HG02981 (cell line): ENCODE measurements around the gene SH3GLB2.

Source experiments
- ATAC-seq: cut with Tn5 transposase; IDR thresholded peaks from one replicate; pipeline ENCODE4 v1.9.1; 2021; ENCODE audit warnings: mild to moderate bottlenecking, moderate library complexity; ENCODE audit not compliant: unreplicated experiment

SH3GLB2 gene

DNA sequence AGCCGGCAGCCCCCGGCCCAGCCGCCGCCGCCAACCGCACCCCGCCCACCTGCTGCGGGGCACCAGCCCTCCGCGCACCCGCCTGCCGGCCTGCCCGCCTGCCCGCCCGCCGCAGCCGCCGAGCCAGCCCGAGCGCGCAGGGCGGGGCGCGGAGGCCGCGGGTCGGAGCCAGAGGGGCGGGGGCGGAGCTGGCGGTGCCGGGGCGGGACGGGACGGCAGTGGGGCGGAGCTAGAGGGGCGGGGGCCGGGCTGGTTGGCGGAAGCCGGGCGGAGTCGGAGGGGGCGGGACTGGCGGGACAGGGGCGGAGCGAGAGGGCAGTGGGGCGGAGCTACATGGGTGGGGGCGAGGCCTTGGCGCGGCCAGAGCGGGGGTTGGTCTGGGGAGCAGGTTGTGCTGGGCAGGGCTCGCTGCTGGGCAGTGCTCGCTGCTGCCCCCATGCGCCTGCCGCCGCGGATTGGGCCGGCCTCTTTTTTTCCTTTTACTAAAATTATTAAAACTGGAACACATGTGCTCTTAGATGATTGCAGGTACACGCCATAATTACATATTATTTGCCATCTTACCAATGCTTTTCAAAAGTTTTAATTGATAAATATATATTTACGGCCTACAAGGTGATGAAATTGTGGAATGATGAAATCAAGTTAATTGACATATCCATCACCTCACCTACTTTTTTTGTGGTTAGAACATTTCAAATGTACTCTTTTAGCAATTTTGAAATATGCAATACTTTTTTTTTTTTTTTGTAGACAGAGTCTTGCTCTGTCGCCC is at the start of gene SH3GLB2:
SH3GLB2 (minus strand) TSS at position 140 of the 775 bp plus-strand sequence. CDS start 177 bp downstream, outside the sequence.
- peak; percentile 74 for ATAC-seq

DNA sequence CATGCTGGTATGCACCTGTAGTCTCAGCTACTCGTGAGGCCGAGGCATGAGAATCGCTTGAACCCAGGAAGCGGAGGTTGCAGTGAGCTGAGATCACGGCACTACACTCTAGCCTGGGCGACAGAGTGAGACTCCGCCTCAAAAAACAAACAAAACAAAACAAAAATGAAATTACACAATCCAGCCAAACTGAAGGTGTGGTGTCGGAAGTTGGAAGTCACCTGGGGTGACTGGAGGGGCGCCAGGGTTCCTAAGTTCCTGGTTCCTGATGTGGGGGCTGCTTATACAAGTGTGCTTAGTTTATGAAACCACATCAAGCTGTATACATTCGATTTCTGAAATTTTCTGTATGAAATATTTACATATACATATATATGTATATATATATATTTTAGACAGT is 49.1 kb upstream of the SH3GLB2 start:
- ATAC-seq: no peak

DNA sequence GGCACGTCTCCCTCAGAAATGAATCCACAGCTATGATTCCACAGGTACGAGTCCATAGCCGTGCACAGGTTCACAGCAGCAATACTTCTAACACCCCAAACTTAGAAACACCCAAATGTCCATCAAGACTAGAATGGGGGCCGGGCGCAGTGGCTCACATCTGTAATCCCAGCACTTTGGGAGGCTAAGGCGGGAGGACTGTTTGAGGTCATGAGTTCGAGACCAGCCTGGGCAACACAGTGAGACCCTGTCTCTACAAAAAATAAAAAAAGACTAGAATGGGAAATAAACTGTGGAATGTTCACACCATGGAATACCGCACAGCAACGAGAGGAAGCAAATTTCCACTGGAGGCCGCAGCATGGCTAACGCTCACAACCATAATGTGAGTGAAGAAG is 48.5 kb upstream of the SH3GLB2 start:
- no peak for ATAC-seq

DNA sequence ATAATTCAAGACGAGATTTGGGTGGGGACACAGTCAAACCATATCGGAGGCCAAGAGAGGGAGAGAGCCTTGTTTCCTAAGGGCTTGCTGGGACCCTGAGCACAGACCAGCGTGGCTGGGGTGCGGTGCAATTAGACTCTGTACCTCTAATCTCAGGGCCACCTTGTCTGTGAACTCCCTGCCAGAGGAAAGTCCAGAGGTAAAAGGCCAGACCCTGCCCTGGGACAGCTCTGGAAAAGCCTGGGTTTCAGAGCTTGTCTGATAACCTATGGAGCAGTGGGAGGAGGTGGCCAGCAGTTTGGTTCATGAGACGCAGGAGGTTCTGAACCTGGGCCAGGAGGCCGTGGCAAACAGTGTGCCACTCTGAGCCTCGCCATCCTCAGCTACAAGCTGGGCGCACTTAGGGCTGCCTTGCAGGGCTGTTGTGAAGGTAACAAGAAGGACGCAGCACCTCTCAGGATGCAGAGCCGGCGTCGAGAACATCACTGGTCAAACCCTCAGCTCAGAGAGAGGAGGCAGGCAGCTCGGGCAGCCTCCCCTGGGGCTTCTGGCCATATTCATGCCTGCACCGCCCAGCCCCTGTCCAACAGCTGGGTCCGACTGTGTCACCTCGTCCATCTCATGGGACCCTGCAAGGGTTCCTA is 48.0 kb upstream of the SH3GLB2 start:
- no peak for ATAC-seq

DNA sequence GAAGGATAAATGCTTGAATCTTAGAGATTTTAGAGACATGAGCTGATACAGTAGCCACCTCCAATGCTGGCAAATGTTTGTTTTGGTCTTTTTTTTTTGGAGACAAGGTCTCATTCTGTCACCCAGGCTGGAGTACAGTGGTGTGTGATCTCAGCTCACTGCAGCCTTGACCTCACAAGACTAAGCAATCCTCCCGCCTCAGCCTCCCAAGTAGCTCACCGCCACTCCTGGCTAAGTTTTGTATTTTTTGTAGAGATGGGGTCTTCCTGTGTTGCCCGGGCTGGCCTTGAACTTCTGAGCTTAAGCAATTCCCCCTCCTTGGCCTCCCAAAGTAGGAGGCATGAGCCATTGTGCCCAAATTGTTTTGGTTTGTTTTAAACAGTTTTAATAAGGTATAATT is 46.0 kb upstream of the SH3GLB2 start:
- ATAC-seq: no peak

DNA sequence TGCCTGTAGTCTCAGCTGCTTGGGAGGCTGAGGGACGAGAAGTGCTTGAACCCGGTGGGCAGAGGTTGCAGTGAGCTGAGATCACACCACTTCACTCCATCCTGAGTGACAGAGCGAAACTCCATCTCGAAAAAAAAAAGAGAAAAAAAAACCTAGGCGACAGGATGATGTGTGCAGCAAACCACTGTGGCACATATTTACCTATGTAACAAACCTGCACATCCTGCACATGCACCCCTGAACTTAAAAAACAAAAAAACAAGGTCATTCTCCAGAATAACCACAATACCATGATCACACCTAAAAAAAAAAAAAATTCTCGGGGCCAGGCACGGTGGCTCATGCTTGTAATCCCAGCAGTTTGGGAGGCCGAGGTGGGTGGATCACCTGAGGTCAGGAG is 45.3 kb upstream of the SH3GLB2 start:
- ATAC-seq: no peak

DNA sequence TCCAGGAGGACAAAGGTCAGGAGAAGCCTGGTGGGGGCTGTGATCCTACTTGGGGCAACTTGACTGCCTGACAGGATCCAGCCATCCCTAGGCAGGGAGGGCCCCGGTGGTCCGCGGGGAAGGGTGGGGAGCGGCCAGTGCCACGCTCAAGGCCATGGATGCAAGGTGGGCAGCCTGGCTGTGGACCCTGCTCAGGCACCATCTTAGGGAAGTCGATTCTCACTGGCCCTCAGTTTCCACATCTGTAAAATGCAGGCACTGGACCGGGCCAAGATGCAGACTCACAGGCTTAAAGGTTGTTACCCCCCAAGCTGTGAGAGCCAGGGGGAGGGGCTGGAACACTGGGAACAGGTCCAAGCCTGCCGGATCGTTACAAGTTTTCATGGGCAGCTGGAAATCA is 44.0 kb upstream of the SH3GLB2 start:
- no peak for ATAC-seq

DNA sequence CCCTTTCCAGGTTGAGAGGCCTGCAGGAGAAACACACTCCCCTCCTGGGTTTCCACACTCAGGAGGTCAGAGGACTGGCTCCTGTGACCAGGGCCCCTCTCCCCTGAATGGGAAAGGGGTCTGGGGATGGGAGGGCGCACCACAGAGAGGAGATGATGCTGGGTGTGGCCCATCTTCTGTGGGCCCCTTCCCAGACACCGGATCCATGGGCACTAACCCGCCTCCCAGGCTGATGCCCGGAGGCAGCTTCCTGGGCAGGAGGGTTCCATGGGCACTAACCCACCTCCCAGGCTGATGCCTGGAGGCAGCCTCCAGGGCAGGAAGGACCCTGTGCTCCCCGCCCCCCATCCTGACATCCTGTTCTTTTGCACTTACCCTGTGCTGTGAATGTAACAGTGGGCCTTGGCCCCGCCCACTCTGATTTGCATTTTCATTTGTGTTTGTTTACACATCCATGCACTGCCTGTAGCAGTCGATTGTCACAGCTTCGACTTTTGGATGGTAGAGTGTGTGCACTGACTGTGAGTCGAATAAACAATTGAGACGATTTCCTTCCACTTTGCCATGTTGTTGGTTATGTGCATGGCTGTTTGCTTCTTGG is 43.5 kb upstream of the SH3GLB2 start:
- ATAC-seq: no peak

DNA sequence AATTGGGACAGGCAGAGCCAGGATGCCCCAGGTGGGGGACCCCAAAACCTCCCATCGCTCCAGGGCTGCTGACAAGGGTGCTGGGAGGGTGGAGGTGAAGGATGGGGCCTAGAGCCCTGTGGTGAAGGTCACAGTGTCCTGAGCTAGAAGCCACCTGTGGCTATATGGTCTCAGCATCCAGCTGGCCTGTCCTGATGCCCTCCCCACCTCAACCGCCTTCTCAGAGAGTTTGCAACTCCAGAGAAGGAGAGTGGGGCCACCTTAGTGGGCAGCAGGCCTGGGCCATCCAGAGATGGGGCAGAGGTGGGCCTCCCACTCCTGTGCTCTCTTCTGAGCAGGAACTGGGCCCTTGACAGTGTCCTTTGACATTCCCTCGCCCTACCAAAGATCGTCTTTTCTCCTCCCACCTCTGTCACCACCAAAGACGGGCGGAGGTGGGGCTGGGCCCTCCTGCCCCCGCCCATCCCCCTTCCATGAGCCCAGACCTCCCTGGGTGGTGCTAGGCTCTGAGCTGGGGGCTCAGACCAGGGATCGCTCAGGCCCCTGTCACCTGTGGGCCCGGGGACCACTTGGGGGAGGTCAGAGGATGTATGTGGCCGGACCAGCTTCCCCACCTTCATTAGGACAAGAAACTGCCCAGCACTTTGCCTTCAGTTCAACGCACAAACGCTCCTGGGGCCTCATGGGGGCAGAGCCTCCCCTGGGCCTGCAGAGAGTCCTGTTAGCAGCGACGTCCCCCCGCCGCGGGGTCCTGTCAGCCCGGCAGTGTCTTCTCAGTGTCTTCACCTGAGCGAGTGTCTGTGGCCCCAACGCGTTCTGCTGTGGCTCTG is 42.8 kb upstream of the SH3GLB2 start:
- no peak for ATAC-seq

DNA sequence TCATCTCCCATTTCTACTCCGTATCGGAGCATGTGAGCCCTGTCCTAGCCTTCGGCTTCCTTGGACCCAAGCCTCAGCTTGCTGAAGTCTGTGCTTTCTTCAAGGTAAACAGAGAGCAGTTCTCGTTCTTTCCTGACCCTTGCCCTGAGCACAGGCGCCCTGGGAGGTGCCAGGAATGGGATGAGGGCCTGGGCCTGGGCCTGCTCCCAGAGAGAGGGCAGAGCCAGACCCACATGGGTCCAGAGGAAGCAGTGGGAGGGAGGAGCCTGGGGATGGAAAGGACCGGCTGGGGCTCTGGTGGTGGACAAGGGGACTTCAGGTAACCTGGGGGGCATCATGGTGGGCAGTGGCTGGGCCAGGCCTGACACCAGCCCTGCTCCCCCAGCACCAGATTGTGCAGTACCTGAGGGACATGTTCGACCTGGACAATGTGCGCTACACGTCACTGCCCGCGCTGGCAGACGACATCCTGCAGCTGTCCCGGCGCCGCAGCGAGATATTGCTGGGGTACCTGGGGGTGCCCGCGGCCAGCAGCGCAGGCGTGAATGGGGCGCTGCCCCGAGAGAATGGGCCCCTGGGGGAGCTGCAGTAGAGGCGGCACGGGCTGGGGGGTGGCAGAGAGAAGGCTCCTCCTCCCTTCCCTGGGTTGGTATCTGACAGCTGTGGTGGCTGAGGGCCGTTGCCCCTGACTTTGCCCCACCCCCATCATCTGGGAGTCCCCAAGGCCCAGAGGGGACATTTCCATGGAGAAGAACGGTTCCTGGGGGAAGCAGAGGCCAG is 41.9 kb upstream of the SH3GLB2 start:
- no peak for ATAC-seq

DNA sequence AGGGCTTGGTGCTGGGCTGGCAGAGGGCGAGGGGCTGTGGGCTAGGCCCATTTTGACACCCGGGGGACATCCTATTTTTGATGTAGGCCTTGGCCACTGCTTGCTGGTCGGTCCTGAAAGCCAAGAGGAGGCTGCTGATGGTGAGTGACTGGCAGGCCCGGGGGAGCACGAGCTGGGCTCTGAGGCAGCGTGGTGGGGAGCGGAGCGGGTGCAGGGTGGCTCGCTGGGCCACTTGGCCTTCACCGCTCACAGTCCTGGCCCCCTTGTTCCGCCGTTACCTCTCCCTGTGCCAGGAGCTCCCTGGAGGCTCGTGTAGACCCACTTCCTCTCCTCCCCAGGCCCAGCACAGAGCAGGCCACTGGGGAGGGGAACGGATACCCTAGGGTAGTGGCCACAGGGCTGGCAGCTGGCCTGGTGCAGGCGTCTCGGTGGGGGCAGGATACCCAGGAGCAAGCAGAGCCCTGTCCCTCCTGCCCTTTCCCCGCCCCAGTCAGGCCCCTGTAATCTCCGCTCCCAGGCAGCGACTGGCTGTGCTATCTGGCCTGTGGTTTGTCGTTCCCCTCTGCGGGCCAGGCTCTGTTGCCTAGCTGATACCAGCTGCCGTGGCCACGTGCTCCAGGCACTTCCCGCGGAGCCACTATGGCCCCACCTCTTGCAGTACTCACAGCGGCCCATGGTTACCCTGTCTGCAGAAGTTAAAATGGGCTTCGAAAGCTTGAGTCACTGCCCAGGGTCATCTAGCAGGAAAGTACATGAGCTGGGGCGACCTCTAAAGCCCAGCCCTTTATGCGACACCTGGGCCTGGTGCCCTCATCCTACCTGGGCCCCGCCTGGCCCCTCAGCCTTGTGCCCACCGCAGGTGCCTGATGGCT is 41.1 kb upstream of the SH3GLB2 start:
- peak; percentile 82 for ATAC-seq

DNA sequence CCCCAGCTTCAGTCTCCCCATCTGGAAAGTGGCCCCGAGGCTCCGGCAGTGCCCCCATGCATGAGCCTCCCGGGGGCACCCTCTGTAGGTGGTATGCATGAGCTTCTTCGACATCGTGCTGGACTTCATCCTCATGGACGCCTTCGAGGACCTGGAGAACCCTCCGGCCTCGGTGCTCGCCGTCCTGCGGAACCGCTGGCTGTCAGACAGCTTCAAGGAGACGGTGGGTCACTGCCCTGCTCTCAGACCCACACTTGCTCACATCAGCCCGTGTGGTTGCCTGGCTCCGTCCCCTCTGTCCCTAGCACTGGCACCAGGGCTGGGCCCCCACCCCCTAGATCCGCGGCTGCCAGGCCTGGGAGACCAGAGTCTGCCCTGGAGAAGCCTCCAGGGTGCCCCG is 40.0 kb upstream of the SH3GLB2 start:
- no peak for ATAC-seq

DNA sequence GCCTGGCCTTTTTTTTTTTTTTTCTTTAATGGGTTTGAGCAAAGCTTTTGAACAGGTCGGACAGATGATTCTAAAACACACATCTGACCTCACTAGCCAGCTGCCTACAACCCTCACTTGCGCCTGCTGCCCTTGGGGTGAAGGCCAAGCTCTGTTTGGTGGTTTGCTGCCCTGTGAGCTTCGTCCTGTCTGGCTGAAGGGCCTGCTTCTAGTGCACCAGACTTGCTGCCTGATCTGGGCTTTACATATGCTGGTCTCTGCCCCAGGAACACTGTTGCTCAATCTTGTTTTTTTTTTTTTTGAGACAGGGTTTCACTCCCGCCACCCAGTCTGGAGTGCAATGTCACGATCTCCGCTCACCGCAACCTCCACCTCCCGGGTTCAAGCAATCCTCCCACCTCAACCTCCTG is 36.4 kb upstream of the SH3GLB2 start:
- ATAC-seq: no peak

DNA sequence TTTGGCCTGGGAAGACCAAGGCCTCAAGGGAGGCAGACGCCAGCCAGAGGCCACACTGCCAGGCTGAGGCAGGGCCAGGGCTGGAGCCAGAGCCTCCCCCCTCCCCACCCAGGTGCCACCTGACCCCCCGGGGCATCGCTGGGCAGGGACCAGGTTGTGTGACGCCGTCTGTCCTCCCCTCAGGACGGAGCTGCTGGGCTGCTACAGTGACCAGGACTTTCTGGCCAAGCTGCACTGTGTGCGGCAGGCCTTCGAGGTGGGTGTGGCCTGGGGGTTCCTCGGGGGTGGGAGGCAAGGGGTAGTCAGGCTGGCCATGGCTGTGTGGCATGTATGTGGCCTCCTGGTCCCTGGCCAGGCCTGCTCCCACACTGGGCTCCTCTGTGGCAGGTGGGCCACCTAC is 34.9 kb upstream of the SH3GLB2 start:
- no peak for ATAC-seq

DNA sequence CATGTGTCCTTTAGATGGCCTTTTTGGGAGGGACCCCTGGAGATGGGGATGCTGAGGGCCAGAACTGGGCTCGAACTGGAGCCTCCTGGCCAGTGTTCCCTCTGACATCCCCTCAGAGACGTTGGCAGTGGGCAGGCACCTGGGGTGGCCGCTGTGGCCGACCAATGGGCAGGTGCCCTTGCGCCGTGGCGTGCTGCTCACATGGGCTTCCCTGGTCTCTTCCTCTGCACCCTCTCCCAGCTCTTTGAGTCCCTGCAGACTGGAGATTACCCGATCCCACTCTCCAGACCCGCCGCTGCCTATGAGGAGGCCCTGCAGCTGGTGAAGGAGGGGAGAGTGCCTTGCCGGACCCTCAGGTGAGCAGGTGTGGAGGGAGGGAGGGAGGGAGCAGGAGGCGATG is 32.9 kb upstream of the SH3GLB2 start:
- no peak for ATAC-seq

DNA sequence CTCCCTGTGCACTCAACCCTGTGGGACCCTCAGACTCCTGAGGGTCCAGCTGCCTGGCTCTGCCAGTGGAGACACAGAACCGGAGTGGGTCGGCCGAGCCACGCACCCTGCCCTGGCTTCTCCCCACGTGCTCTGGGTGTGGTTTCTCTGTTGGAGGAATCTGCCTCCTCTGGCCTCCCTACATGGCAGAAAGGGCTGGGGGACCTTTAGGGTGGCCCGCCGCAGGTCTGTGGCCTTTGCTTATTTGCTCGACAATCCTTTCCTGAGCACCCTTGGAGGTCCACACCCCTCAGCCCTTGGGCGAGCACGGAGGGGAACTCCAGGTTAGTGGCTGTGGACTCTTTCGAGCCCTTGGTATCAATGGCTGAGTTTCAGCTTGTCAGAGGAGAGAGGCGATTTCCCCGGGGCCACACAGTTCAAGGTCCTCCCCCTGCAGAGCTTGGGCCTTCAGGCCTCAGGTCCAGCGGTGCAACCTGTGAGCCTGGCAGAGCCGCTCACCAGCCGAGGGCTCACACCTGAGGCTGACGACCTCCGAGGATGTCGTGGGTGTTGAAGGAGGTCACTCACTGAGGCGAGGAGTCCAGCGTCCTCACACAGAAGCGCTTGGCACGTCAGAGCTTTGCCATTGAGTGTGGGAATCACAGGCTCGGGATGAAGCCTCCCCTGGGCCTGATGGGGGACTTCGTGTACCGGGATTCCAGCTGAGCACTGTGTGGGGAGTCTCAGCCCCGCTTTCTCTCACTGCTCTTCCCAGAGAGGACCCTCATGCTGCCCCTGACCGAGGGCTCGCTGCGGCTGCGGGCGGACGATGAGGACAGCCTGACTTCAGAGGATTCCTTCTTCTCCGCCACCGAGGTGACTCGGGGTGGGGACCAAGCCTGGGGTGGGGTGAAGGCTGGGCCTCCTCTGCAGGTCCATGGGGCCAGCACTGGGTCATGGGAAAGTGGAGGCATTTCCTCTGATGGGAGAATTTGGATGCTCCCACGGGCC is 32.0 kb upstream of the SH3GLB2 start:
- no peak for ATAC-seq

DNA sequence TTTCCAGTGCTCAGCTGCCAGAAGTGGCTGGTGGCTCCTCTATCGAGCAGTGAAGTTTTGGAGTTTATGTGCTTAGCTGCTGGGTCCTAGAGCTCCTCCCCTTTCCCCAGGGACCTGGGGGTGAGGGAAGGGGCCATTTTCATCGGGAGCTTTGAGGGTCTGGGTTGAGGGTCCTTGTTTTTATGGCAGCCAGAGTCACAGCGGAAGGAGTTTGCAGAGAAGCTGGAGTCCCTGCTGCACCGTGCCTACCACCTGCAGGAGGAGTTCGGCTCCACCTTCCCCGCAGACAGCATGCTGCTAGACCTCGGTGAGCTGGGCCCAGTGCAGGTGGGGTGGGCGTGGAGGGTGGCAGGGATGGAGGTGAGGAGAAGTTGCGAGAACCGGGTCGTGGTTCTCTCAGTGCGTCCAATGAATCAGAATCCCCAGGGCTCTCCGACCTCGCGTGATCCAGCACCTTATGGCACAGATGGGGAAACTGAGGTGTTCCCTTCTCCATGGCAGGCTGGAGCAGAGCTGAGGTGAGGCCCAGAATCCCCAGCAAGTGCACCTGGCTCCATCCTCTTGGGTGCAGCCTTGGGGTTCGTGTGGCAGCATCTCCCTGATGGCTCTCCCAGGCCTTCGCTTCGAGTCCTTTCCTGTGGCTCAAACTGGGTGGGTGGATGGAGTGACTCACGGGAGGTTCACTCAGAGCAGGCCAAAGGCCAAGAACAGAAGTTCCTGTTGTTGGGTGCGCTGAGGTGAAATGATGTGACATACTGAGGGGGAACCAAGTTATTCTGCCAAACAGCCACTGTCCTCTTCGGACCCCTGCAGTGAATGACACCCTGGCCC is 31.0 kb upstream of the SH3GLB2 start:
- ATAC-seq: no peak
